ENCODE results near the gene GOLGA6C. TPM values are rescaled to one million over a fixed set of nuclear protein-coding genes. Genes with fewer than 3 reads are reported as not detected.
"Not testable (repeated sequence)": the region's sequence is repeated elsewhere in the genome, so short reads cannot be mapped to it uniquely, and the experiment has no call there.

GOLGA6C gene
- total RNA-seq, 1 experiment from 2014 or later, result not detected

- no peak for DNase-seq (ENCODE audit: low spot score)
- in situ Hi-C loops (cut with HindIII; ENCODE audit: low sequenced_read_pairs), result no loop called here
Observed at GRCh38 chr15:75225951-75226732, 32.0 kb upstream of the GOLGA6C start.

GRCh38 chr15:75227112-75227511, 31.0 kb upstream of the GOLGA6C start:
- DNase-seq (ENCODE audit: low spot score); in situ Hi-C loops (cut with HindIII; ENCODE audit: low sequenced_read_pairs): not testable (repeated sequence)

GRCh38 chr15:75227663-75228280, 30.4 kb upstream of the GOLGA6C start:
- in situ Hi-C loops (cut with HindIII; ENCODE audit: low sequenced_read_pairs), result no loop called here
- DNase-seq (ENCODE audit: low spot score), result no peak

GRCh38 chr15:75228787-75229186, 29.3 kb upstream of the GOLGA6C start:
- in situ Hi-C loops (cut with HindIII; ENCODE audit: low sequenced_read_pairs), result no loop called here
- no peak for DNase-seq (ENCODE audit: low spot score)

GRCh38 chr15:75229191-75230015, 28.7 kb upstream of the GOLGA6C start:
- in situ Hi-C loops (cut with HindIII; ENCODE audit: low sequenced_read_pairs), result no loop called here
- DNase-seq (ENCODE audit: low spot score), result no peak

- no peak for DNase-seq (ENCODE audit: low spot score)
- in situ Hi-C loops (cut with HindIII; ENCODE audit: low sequenced_read_pairs), result no loop called here
Observed at GRCh38 chr15:75230016-75230343, 28.2 kb upstream of the GOLGA6C start.

- in situ Hi-C loops (cut with HindIII; ENCODE audit: low sequenced_read_pairs), result no loop called here
Observed at GRCh38 chr15:75230551-75231371, 27.4 kb upstream of the GOLGA6C start.

GRCh38 chr15:75231836-75232235, 26.3 kb upstream of the GOLGA6C start:
- DNase-seq (ENCODE audit: low spot score), result no peak
- in situ Hi-C loops (cut with HindIII; ENCODE audit: low sequenced_read_pairs), result no loop called here

More at GRCh38 chr15:75230551-75231371, 27.4 kb upstream of the GOLGA6C start:
- no peak for DNase-seq (ENCODE audit: low spot score)

- DNase-seq (ENCODE audit: low spot score), result no peak
- in situ Hi-C loops (cut with HindIII; ENCODE audit: low sequenced_read_pairs), result no loop called here
Observed at GRCh38 chr15:75232252-75232813, 25.8 kb upstream of the GOLGA6C start.

GRCh38 chr15:75232826-75233503, 25.2 kb upstream of the GOLGA6C start:
- in situ Hi-C loops (cut with HindIII; ENCODE audit: low sequenced_read_pairs), result no loop called here
- no peak for DNase-seq (ENCODE audit: low spot score)

GRCh38 chr15:75233504-75234190, 24.5 kb upstream of the GOLGA6C start:
- in situ Hi-C loops (cut with HindIII; ENCODE audit: low sequenced_read_pairs), result no loop called here
- no peak for DNase-seq (ENCODE audit: low spot score)

- in situ Hi-C loops (cut with HindIII; ENCODE audit: low sequenced_read_pairs), result no loop called here
- DNase-seq (ENCODE audit: low spot score), result no peak
Observed at GRCh38 chr15:75234191-75234810, 23.8 kb upstream of the GOLGA6C start.

- in situ Hi-C loops (cut with HindIII; ENCODE audit: low sequenced_read_pairs), result no loop called here
- DNase-seq (ENCODE audit: low spot score), result no peak
Observed at GRCh38 chr15:75235051-75235673, 23.0 kb upstream of the GOLGA6C start.

GRCh38 chr15:75235760-75236729, 22.1 kb upstream of the GOLGA6C start:
- DNase-seq (ENCODE audit: low spot score), result no peak
- in situ Hi-C loops (cut with HindIII; ENCODE audit: low sequenced_read_pairs), result no loop called here

- in situ Hi-C loops (cut with HindIII; ENCODE audit: low sequenced_read_pairs), result no loop called here
- DNase-seq (ENCODE audit: low spot score), result no peak
Observed at GRCh38 chr15:75237316-75237982, 20.7 kb upstream of the GOLGA6C start.

All from G401 (cell line).